GM12878 (cell line): Measurements from ENCODE around the gene ELAVL1. TPM values are rescaled to one million over a fixed set of nuclear protein-coding genes. Genes with fewer than 3 reads are reported as not detected.

Experiments
- CTCF ChIP-seq, 3 experiments: IDR thresholded peaks in 2 of 3; conservative IDR thresholded peaks in 1 of 3; 2 replicates each; pipeline ENCODE4 v1.5.1; 2011; ENCODE audit warnings: low read depth in 3 of 3, low read length in 3 of 3, mild to moderate bottlenecking in 3 of 3, control low read depth in 2 of 3, moderate library complexity in 2 of 3, inconsistent platforms in 1 of 3, mixed read lengths in 1 of 3; ENCODE audit not compliant: control insufficient read depth in 2 of 3, insufficient read depth in 1 of 3; ENCODE audit errors: extremely low read depth in 1 of 3
- CUX1 ChIP-seq: IDR thresholded peaks from 2 replicates; pipeline ENCODE4 v1.6.1; 2012; ENCODE audit warnings: improper control_type of control experiment, low read depth, low read length; ENCODE audit not compliant: insufficient replicate concordance
- EED ChIP-seq: sonication (generic); IDR thresholded peaks from 2 replicates; pipeline ENCODE4 v1.6.1; 2016; ENCODE audit warnings: antibody characterized with exemption, low read depth
- FOXM1 ChIP-seq: IDR thresholded peaks from 2 replicates; pipeline ENCODE4 v1.6.1; 2012; ENCODE audit warnings: low read depth, mild to moderate bottlenecking, inconsistent platforms, low read length, moderate library complexity
- MAX ChIP-seq: IDR thresholded peaks from 2 replicates; pipeline ENCODE4 v1.6.1; 2012; ENCODE audit warnings: low read depth, low read length, improper control_type of control experiment
- NFYB ChIP-seq: IDR thresholded peaks from 2 replicates; pipeline ENCODE4 v1.6.1; 2011; ENCODE audit warnings: low read depth, mild to moderate bottlenecking, low read length, improper control_type of control experiment, moderate library complexity; ENCODE audit not compliant: insufficient read depth
- PRDM15 ChIP-seq: fragments of 450-650 bp; formaldehyde crosslinking; IDR thresholded peaks from 2 replicates; pipeline ENCODE4 v1.4.0; 2020; ENCODE audit warnings: mild to moderate bottlenecking, moderate library complexity
- RAD51 ChIP-seq: fragments of 450-650 bp; IDR thresholded peaks from 2 replicates; pipeline ENCODE4 v1.6.1; 2016; ENCODE audit warnings: moderate library complexity, mild to moderate bottlenecking, inconsistent platforms
- SRF ChIP-seq, 2 experiments: IDR thresholded peaks; 2 replicates each; pipeline ENCODE4 v1.6.1; 2011; ENCODE audit warnings: low read depth in 2 of 2, low read length in 2 of 2, mild to moderate bottlenecking in 1 of 2, moderate library complexity in 1 of 2
- SUZ12 ChIP-seq: fragments of 200-600 bp; sonication (generic); IDR thresholded peaks from one replicate; pipeline ENCODE4 v1.6.1; 2018; ENCODE audit warnings: antibody characterized with exemption, mild to moderate bottlenecking; ENCODE audit not compliant: unreplicated experiment
- TARDBP ChIP-seq: IDR thresholded peaks from 2 replicates; pipeline ENCODE4 v1.6.1; 2016; ENCODE audit warnings: borderline replicate concordance
- USF1 ChIP-seq: IDR thresholded peaks from 2 replicates; pipeline ENCODE4 v1.6.1; 2011; ENCODE audit warnings: borderline replicate concordance, low read depth, mild to moderate bottlenecking, moderate library complexity, mixed read lengths, low read length; ENCODE audit not compliant: insufficient read depth; ENCODE audit errors: extremely low read length
- WRNIP1 ChIP-seq: IDR thresholded peaks from 2 replicates; pipeline ENCODE4 v1.6.1; 2011; ENCODE audit warnings: low read depth, low read length, improper control_type of control experiment, borderline replicate concordance
- polyA plus RNA-seq, 11 experiments: library from polyadenylated mRNA; depleted of rRNA in 4 of 11; unstranded in 6 of 11; stranded (reverse) in 5 of 11; fragments of >200 nt; fragmentation: Nextera tagmentation in 4 of 11; fragmentation: Illumina TruSeq in 1 of 11; extraction: Ambion mirVana in 4 of 11; extraction: Trizol in 1 of 11; gene quantifications; 1 replicate in 1 of 11; 2 replicates in 10 of 11; pipeline versions ENCODE4 v1.2.1 to v1.2.3, GENCODE V29; 2011 to 2016; ENCODE audit warnings: inconsistent platforms in 2 of 11, missing spikeins in 2 of 11, low read depth in 1 of 11
- total RNA-seq, 4 experiments: library from RNA; depleted of rRNA in 3 of 4; stranded (reverse); fragments of >200 nt in 3 of 4; fragmentation: Illumina TruSeq in 1 of 4; extraction: Trizol in 1 of 4; gene quantifications; 2 replicates each; pipeline versions ENCODE4 v1.2.1 to v1.2.3, GENCODE V29; 2013 to 2021

The ELAVL1 gene
- total and polyA plus RNA-seq, 10 of the 15 experiments (the other 5 are each of a cell fraction or from before 2014, with no cell fraction given): 7.4 to 155 (median 70.3) TPM

GRCh38 chr19:8046569-8047165 lies 41.2 kb upstream of the ELAVL1 start (continued):
- TF ChIP-seq CTCF (IDR thresholded peaks at IDR 0.05 in 2 of 3, conservative IDR thresholded peaks at IDR 0.05 in 1 of 3; ENCODE audit: control insufficient read depth in 2 of 3, extremely low read depth in 1 of 3, insufficient read depth in 1 of 3, low read depth in 3 of 3, low read length in 3 of 3) (no peak), PRDM15 (CRISPR knock-in tag) (no peak), SRF (IDR thresholded peaks at IDR 0.05; ENCODE audit: low read depth in 2 of 2, low read length in 2 of 2) (no peak), WRNIP1 (no peak), SUZ12 (no peak), TARDBP (no peak), NFYB (no peak), RAD51 (no peak), MAX (no peak), EED (no peak), CUX1 (no peak), FOXM1 (no peak), USF1 (no peak)
